Keratinocyte (primary cell): ENCODE measurements around the gene DUSP16. TPM values are rescaled to one million over a fixed set of nuclear protein-coding genes. Genes with fewer than 3 reads are reported as not detected.

Experiments
- DNase-seq: peaks from one replicate; pipeline ENCODE4 v3.0.0-alpha.2; 2011; ENCODE audit warnings: low read depth, missing footprints, low spot score
- FAIRE-seq: peaks from 2 replicates; lab custom pipeline; 2011; peaks lifted over from hg19 to GRCh38; lab: Jason Lieb, UNC
- H2AFZ ChIP-seq: 2 replicates; pipeline ENCODE4 v1.6.0; 2012; ENCODE audit warnings: low read length, control low read depth, inconsistent platforms; ENCODE audit not compliant: control insufficient read depth
- H3K27ac ChIP-seq: 2 replicates; pipeline ENCODE4 v1.5.1; 2011; ENCODE audit warnings: low read length; ENCODE audit not compliant: control insufficient read depth, insufficient read depth
- H3K27me3 ChIP-seq: 3 replicates; pipeline ENCODE4 v1.6.0; 2011; ENCODE audit warnings: low read length; ENCODE audit not compliant: control insufficient read depth, insufficient read depth; ENCODE audit errors: extremely low read depth
- H3K36me3 ChIP-seq, 2 experiments: 2 replicates in 1 of 2; 3 replicates in 1 of 2; pipeline ENCODE4 v1.5.1; 2011; ENCODE audit warnings: low read length in 2 of 2, mild to moderate bottlenecking in 1 of 2; ENCODE audit not compliant: control insufficient read depth in 2 of 2, insufficient read depth in 2 of 2; ENCODE audit errors: extremely low read depth in 1 of 2
- H3K4me1 ChIP-seq: 3 replicates; pipeline ENCODE4 v1.5.1; 2011; ENCODE audit warnings: low read length; ENCODE audit not compliant: control insufficient read depth, insufficient read depth; ENCODE audit errors: extremely low read depth
- H3K4me2 ChIP-seq: 3 replicates; pipeline ENCODE4 v1.6.0; 2011; ENCODE audit warnings: low read depth, low read length; ENCODE audit not compliant: control insufficient read depth, insufficient read depth; ENCODE audit errors: extremely low read depth
- H3K4me3 ChIP-seq, 3 experiments: fragments of 200-600 bp in 1 of 3; sonication (generic) in 1 of 3; 2 replicates in 2 of 3; 3 replicates in 1 of 3; pipeline ENCODE4 v1.5.1; 2011 to 2016; ENCODE audit warnings: low read length in 3 of 3, mild to moderate bottlenecking in 3 of 3, control low read depth in 2 of 3, inconsistent platforms in 1 of 3, low read depth in 1 of 3, mixed read lengths in 1 of 3, mixed run types in 1 of 3, moderate library complexity in 1 of 3; ENCODE audit not compliant: control insufficient read depth in 2 of 3, insufficient read depth in 2 of 3; ENCODE audit errors: extremely low read depth in 1 of 3
- H3K79me2 ChIP-seq: 2 replicates; pipeline ENCODE4 v1.6.0; 2012; ENCODE audit warnings: low read length; ENCODE audit not compliant: control insufficient read depth, insufficient read depth
- H3K9ac ChIP-seq: 3 replicates; pipeline ENCODE4 v1.6.0; 2011; ENCODE audit warnings: low read length; ENCODE audit not compliant: control insufficient read depth, insufficient read depth; ENCODE audit errors: extremely low read depth
- H3K9me1 ChIP-seq: 3 replicates; pipeline ENCODE4 v1.6.0; 2011; ENCODE audit warnings: low read length; ENCODE audit not compliant: control insufficient read depth, insufficient read depth; ENCODE audit errors: extremely low read depth
- H3K9me3 ChIP-seq: 2 replicates; pipeline ENCODE4 v1.5.1; 2012; ENCODE audit warnings: low read depth, low read length; ENCODE audit not compliant: control insufficient read depth
- H4K20me1 ChIP-seq: 3 replicates; pipeline ENCODE4 v1.6.0; 2011; ENCODE audit warnings: low read length; ENCODE audit not compliant: control insufficient read depth, insufficient read depth; ENCODE audit errors: extremely low read depth
- EZH2 ChIP-seq: IDR thresholded peaks from one replicate; pipeline ENCODE4 v1.6.1; 2012; ENCODE audit warnings: inconsistent platforms, mild to moderate bottlenecking, low read length, moderate library complexity
- dilution Hi-C: fragments of 300-500 bp; cut with MboI; formaldehyde crosslinking; loops from one replicate; pipeline ENCODE4 v1.7.0; 2020; ENCODE audit warnings: low sequenced_read_pairs; ENCODE audit not compliant: extremely low pct_ligation_motif_present
- polyA plus RNA-seq, 5 experiments: library from polyadenylated mRNA; depleted of rRNA in 3 of 5; stranded (reverse) in 3 of 5; stranded (forward) in 1 of 5; unstranded in 1 of 5; fragments of >200 nt; gene quantifications; 1 replicate in 1 of 5; 2 replicates in 3 of 5; 3 replicates in 1 of 5; pipeline versions ENCODE4 v1.2.1 to v1.2.3, GENCODE V29; 2011 to 2012; ENCODE audit warnings: missing spikeins in 2 of 5, low read depth in 1 of 5, low replicate concordance in 1 of 5
- TF ChIP-seq, protein P1 (sequence below), 3 experiments: IDR thresholded peaks in 1 of 3; conservative IDR thresholded peaks in 1 of 3; optimal IDR thresholded peaks in 1 of 3; 2 replicates in 2 of 3; 3 replicates in 1 of 3; pipeline versions ENCODE3 to v1.5.1; 2011; ENCODE audit warnings: low read length in 3 of 3, mild to moderate bottlenecking in 3 of 3, moderate library complexity in 2 of 3, control low read depth in 1 of 3, inconsistent platforms in 1 of 3; ENCODE audit not compliant: insufficient read depth in 2 of 3; ENCODE audit errors: extremely low read depth in 1 of 3

Gene DUSP16
- polyA plus RNA-seq, 1 donor (not counting 4 experiments of a cell fraction or from before 2014, with no cell fraction given), result 9.3 TPM

DNA sequence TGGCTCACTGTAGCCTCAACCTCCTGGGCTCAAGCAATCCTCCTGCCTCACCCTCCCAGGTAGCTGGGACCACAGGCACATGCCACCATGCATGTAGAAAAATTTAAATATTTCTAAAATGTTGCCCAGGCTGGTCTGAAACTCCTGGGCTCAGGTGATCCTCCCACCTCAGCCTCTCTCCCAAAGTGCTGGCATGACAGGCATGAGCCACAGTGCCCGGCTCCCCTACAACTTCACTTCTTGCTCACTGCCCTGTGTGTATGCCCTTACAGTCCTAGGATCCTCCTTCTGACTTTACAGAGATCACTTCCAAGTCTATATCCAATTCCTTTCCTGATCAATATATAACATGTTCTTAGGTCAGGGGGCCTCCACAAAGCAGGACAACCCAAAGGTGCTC, 25.2 kb upstream of the DUSP16 start:
- H3K27me3 ChIP-seq, result no peaks in the 10 kb centered on the region
- no peaks in the 10 kb centered on the region for H4K20me1 ChIP-seq
- H2AFZ ChIP-seq, result no peak overlapping the region
- DNase-seq (no peak), FAIRE-seq (no peak)
- peaks cover 26% of the 10 kb centered on the region for H3K4me1 ChIP-seq
- H3K79me2 ChIP-seq, result no peaks in the 10 kb centered on the region
- H3K36me3 ChIP-seq, result no peaks in the 10 kb centered on the region
- H3K9me1 ChIP-seq, result no peaks in the 10 kb centered on the region
- dilution Hi-C loops, result no loop called here
- no peak overlapping the region for H3K4me3 ChIP-seq
- no peak for TF ChIP-seq EZH2
- TF ChIP-seq, protein P1, sequence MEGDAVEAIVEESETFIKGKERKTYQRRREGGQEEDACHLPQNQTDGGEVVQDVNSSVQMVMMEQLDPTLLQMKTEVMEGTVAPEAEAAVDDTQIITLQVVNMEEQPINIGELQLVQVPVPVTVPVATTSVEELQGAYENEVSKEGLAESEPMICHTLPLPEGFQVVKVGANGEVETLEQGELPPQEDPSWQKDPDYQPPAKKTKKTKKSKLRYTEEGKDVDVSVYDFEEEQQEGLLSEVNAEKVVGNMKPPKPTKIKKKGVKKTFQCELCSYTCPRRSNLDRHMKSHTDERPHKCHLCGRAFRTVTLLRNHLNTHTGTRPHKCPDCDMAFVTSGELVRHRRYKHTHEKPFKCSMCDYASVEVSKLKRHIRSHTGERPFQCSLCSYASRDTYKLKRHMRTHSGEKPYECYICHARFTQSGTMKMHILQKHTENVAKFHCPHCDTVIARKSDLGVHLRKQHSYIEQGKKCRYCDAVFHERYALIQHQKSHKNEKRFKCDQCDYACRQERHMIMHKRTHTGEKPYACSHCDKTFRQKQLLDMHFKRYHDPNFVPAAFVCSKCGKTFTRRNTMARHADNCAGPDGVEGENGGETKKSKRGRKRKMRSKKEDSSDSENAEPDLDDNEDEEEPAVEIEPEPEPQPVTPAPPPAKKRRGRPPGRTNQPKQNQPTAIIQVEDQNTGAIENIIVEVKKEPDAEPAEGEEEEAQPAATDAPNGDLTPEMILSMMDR (optimal IDR thresholded peaks at IDR 0.05 in 1 of 3, IDR thresholded peaks at IDR 0.05 in 1 of 3, conservative IDR thresholded peaks at IDR 0.05 in 1 of 3; ENCODE audit: extremely low read depth in 1 of 3, insufficient read depth in 2 of 3, low read length in 3 of 3), result no peak
- H3K4me2 ChIP-seq, result no peak overlapping the region
- H3K9me3 ChIP-seq, result no peaks in the 10 kb centered on the region
- H3K27ac ChIP-seq, result no peak overlapping the region
- H3K9ac ChIP-seq, result no peak overlapping the region

DNA sequence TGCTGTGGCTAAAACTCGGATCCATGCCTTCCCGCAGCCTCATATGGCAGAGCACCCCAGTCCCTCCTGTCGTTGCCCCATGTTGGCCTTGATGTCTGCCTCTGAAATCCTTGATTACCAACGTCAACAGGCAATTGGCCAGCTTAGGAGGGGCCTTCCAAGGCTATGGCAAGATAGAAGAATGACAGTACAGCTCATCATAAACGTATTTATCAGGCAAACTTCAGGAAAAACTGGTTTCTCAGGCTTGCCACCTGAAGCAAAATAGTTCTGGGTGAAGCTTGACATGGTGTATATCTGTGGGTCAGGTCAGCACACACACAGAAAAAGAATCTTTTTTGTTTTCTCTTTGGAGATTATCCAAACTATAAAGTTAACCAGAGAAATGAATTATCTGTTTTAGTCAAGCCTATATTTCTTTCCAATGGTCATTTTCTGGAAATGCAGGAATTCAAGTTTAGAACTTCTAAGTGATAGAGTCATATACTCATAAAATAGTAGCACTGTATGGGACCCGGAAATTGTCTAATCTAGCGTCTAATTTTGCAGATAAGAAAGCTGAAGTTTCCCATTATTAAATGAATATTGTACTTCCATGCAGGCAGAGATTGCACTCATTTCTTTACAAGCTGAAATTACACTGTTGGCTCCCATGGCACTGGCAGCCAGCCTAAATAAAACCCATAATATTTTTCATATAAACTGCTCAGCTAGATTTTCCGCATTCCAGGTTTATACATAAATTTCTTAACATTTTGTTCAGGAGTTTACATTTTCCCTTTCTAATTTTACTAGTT, 24.4 kb upstream of the DUSP16 start:
- Histone ChIP-seq H3K27ac (no peak overlapping the region), H3K9me1 (no peaks in the 10 kb centered on the region), H3K4me3 (no peak overlapping the region), H3K4me1 (peaks cover 23% of the 10 kb centered on the region), H2AFZ (no peak overlapping the region), H3K27me3 (no peaks in the 10 kb centered on the region), H4K20me1 (no peaks in the 10 kb centered on the region), H3K79me2 (no peaks in the 10 kb centered on the region), H3K4me2 (peak overlapping the region; percentile 19), H3K9me3 (no peaks in the 10 kb centered on the region), H3K36me3 (no peaks in the 10 kb centered on the region), H3K9ac (no peak overlapping the region)
- FAIRE-seq (peak; percentile 71), DNase-seq (no peak)
- TF ChIP-seq, protein P1 (optimal IDR thresholded peaks at IDR 0.05 in 1 of 3, IDR thresholded peaks at IDR 0.05 in 1 of 3, conservative IDR thresholded peaks at IDR 0.05 in 1 of 3; ENCODE audit: extremely low read depth in 1 of 3, insufficient read depth in 2 of 3, low read length in 3 of 3), result no peak
- no peak for TF ChIP-seq EZH2
- dilution Hi-C loops, result no loop called here
